ENCODE measurements around the gene ATP6V0C.

The ATP6V0C gene

GRCh38 chr16:2513405-2514332 lies at the start of gene ATP6V0C:
ATP6V0C (plus strand) TSS chr16:2513952; CDS start chr16:2514104, 152 bp downstream.
- DNase-seq (ENCODE audit: low read depth) = peak; percentile 67
- TF ChIP-seq, protein P1, sequence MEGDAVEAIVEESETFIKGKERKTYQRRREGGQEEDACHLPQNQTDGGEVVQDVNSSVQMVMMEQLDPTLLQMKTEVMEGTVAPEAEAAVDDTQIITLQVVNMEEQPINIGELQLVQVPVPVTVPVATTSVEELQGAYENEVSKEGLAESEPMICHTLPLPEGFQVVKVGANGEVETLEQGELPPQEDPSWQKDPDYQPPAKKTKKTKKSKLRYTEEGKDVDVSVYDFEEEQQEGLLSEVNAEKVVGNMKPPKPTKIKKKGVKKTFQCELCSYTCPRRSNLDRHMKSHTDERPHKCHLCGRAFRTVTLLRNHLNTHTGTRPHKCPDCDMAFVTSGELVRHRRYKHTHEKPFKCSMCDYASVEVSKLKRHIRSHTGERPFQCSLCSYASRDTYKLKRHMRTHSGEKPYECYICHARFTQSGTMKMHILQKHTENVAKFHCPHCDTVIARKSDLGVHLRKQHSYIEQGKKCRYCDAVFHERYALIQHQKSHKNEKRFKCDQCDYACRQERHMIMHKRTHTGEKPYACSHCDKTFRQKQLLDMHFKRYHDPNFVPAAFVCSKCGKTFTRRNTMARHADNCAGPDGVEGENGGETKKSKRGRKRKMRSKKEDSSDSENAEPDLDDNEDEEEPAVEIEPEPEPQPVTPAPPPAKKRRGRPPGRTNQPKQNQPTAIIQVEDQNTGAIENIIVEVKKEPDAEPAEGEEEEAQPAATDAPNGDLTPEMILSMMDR (IDR thresholded peaks at IDR 0.05; ENCODE audit: low read depth, low read length, missing control alignments) = no peak
- peak within 1 kb of the TSS; percentile 60 for H3K4me3 ChIP-seq (ENCODE audit: low read depth, low read length)

- no peak for DNase-seq (ENCODE audit: low read depth)
- TF ChIP-seq, protein P1 (IDR thresholded peaks at IDR 0.05; ENCODE audit: low read depth, low read length, missing control alignments) = no peak
- no peak overlapping the region for H3K4me3 ChIP-seq (ENCODE audit: low read depth, low read length)
Measured at GRCh38 chr16:2464333-2464732, 49.4 kb upstream of the ATP6V0C start.

DNA sequence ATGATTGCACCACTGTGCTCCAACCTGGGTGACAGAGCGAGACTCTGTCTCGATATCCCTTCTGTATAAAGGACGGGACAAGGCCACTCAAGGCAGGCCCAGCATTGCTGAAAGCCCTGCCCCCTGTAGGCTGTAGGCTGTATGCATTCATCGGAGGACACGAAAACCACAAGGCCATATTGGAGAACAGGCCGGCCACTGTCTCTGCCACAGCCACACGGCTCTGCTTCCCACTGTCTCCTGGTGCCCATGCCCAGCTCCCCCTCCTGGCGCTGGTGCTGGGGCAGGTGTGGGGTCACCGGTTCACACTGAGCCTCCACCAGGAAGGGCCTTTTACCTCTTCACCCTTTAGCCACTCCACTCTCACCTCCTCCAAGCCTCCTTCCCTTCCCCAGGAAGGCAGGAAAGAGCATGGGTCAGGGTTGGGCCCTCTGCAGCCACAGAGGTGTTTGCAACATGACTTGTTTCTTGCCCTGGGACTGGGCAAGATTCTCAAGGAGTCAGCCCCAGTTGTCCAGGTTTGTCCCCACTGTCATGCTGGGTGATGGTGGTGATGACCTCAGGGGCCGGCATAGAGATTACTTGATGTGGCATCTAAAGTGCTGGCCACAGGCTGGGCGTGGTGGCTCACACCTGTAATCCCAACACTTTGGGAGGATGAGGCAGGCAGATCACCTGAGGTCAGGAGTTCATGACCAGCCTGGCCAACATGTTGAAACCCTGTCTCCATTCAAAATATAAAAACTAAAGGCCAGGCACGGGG lies 47.9 kb upstream of the ATP6V0C start:
- no peak overlapping the region for H3K4me3 ChIP-seq (ENCODE audit: low read depth, low read length)
- TF ChIP-seq, protein P1 (IDR thresholded peaks at IDR 0.05; ENCODE audit: low read depth, low read length, missing control alignments) = peak; percentile 43
- no peak for DNase-seq (ENCODE audit: low read depth)

GRCh38 chr16:2466667-2467527 lies 46.9 kb upstream of the ATP6V0C start:
- peak overlapping the region; percentile 5; the same call in 1 of the 2 replicates for H3K4me3 ChIP-seq (ENCODE audit: low read depth, low read length)
- DNase-seq (ENCODE audit: low read depth) = no peak
- TF ChIP-seq, protein P1 (IDR thresholded peaks at IDR 0.05; ENCODE audit: low read depth, low read length, missing control alignments) = no peak

DNA sequence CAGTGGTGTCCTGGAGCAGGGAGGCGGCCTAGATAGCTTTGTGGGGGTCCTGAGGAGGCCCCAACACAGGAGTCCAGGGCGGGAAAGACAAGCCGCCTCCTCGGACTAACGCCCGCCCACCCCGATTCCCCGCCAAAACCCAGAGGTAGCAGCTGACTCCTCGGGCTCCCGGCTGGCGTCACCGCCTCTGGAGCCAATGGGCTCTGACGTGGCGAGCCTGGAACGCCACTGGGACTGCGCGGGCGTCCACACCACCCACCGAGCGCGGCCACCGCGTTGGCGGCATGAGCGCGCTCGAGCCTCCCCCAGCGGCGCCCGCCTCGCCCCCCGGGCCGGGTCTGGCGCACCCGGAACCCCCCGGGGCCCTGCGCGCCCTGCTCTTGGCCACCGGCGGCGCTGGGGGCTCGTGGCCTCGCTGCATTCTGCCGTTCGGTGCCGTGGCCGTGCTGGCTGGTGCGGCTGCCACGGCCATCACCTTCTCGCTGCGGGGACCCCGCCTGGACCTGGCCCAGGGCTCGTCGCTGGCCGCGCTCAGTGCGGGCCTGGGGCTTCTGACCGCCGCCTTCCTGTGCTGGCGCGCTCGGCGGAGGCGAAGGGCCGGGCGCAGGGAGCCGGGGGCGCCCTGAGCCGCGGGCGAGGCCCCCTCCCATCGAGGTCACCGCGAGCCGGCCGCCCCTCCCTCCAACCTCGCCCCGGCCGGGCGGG lies 46.1 kb upstream of the ATP6V0C start:
- TF ChIP-seq, protein P1 (IDR thresholded peaks at IDR 0.05; ENCODE audit: low read depth, low read length, missing control alignments) = no peak
- H3K4me3 ChIP-seq (ENCODE audit: low read depth, low read length) = peak overlapping the region; percentile 49
- no peak for DNase-seq (ENCODE audit: low read depth)

GRCh38 chr16:2468233-2468724 lies 45.5 kb upstream of the ATP6V0C start:
- H3K4me3 ChIP-seq (ENCODE audit: low read depth, low read length) = peak overlapping the region; percentile 49
- DNase-seq (ENCODE audit: low read depth) = no peak
- TF ChIP-seq, protein P1 (IDR thresholded peaks at IDR 0.05; ENCODE audit: low read depth, low read length, missing control alignments) = no peak
